Measurements from ENCODE around the gene STPG4. TPM values are rescaled to one million over a fixed set of nuclear protein-coding genes. Genes with fewer than 3 reads are reported as not detected.
"Not testable (repeated sequence)": the region's sequence is repeated elsewhere in the genome, so short reads cannot be mapped to it uniquely, and the experiment has no call there.

Gene STPG4
- total RNA-seq, 4 donors from 2014 or later: not detected

DNA sequence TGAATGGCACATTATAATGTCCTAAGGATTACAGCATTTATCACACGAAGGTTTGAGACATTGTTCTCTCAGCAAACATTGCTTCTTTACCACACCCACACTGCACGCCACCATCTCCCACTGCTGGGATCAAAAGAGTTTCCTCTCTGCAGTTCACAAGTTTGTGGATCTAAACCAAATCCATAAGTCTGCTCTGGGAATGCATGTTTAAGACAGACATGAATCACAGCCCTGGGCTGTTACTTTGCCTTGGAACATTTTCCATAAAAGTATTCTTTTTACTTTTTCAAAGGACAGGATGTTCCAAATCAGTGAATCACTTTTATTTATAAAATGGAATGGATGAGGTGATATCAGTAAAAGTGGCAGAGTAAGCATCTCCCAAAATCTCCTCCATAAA is 36.1 kb downstream of the STPG4 start:
- Histone ChIP-seq H3K4me1 (peaks cover 0 to 10% (median 0%) of the 10 kb centered on the region in 3 donors), H3K9me3 (no peaks in the 10 kb centered on the region), H3K27ac (no peak overlapping the region), H3K4me3 (no peak overlapping the region), H3K27me3 (no peaks in the 10 kb centered on the region), H3K36me3 (no peaks in the 10 kb centered on the region)
- intact Hi-C loops (cut with DNase I): no loop called here
- DNase-seq: no peak
- no peak for TF ChIP-seq POLR2A (IDR thresholded peaks at IDR 0.05)
- TF ChIP-seq, protein P1, sequence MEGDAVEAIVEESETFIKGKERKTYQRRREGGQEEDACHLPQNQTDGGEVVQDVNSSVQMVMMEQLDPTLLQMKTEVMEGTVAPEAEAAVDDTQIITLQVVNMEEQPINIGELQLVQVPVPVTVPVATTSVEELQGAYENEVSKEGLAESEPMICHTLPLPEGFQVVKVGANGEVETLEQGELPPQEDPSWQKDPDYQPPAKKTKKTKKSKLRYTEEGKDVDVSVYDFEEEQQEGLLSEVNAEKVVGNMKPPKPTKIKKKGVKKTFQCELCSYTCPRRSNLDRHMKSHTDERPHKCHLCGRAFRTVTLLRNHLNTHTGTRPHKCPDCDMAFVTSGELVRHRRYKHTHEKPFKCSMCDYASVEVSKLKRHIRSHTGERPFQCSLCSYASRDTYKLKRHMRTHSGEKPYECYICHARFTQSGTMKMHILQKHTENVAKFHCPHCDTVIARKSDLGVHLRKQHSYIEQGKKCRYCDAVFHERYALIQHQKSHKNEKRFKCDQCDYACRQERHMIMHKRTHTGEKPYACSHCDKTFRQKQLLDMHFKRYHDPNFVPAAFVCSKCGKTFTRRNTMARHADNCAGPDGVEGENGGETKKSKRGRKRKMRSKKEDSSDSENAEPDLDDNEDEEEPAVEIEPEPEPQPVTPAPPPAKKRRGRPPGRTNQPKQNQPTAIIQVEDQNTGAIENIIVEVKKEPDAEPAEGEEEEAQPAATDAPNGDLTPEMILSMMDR (IDR thresholded peaks at IDR 0.05): no peak
- WGBS, 2 donors: 30 to 33% methylated on average over 2 of the region's 2 CpGs

DNA sequence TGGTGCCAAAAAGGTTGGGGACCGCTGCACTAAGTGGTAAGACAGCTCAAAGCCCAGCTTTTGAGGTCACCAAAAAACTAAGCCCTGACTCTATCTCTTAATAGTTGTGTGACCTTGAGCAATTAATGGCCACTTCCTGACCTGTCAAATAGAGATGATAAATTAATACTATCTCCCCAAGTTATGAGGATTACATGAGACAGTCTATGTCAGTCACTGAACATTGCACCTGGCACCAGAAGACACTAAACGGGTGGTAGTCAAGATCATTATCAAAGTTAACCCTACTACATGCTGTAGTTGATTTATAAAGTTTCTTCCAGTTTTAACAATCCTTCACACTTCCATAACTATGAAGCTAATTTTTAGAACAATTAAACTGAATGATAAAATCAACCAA is 36.5 kb downstream of the STPG4 start:
- no peak overlapping the region for H3K4me3 ChIP-seq
- no peaks in the 10 kb centered on the region for H3K9me3 ChIP-seq
- DNase-seq: no peak
- H3K27me3 ChIP-seq: no peaks in the 10 kb centered on the region
- 8 to 26% methylated on average over 2 of the region's 2 CpGs for WGBS, 2 donors
- peaks cover 0 to 10% (median 0%) of the 10 kb centered on the region in 3 donors for H3K4me1 ChIP-seq
- H3K36me3 ChIP-seq: no peaks in the 10 kb centered on the region
- TF ChIP-seq POLR2A (IDR thresholded peaks at IDR 0.05): no peak
- TF ChIP-seq, protein P1 (IDR thresholded peaks at IDR 0.05): no peak
- intact Hi-C loops (cut with DNase I): no loop called here
- no peak overlapping the region for H3K27ac ChIP-seq

GRCh38 chr2:47112665-47113435 is 42.3 kb downstream of the STPG4 start:
- no peak overlapping the region for H3K27ac ChIP-seq
- no peaks in the 10 kb centered on the region for H3K36me3 ChIP-seq
- intact Hi-C loops (cut with DNase I): no loop called here
- TF ChIP-seq, protein P1 (IDR thresholded peaks at IDR 0.05): no peak
- TF ChIP-seq POLR2A (IDR thresholded peaks at IDR 0.05): no peak
- H3K4me1 ChIP-seq: no peaks in the 10 kb centered on the region
- no peak overlapping the region for H3K4me3 ChIP-seq
- no peak for DNase-seq
- H3K27me3 ChIP-seq: no peaks in the 10 kb centered on the region
- 89 to 92% methylated on average over 5 of the region's 5 CpGs for WGBS, 2 donors
- H3K9me3 ChIP-seq: no peaks in the 10 kb centered on the region

DNA sequence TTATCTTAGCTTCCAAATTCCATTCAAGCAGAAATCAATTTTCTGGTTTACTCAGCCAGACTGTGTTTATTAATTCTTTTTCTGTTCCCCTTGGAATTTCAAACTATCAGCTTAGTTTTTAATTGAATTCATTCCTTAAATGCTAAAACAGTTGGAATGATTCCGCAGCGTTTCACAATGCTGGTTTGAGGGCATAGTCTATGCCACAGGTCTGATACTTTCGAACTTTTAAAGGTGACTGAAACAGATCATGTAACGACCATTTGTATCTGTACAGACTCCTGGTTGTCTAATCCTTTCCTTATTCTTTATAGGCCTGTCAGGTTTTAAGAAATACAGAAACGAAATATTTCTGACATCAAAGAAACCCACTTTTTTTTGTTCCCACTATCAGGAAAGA is 45.4 kb downstream of the STPG4 start:
- TF ChIP-seq, protein P1 (IDR thresholded peaks at IDR 0.05): no peak
- no peak for TF ChIP-seq POLR2A (IDR thresholded peaks at IDR 0.05)
- intact Hi-C loops (cut with DNase I): no loop called here
- WGBS, 2 donors: 75 to 78% methylated on average over 5 of the region's 5 CpGs

DNA sequence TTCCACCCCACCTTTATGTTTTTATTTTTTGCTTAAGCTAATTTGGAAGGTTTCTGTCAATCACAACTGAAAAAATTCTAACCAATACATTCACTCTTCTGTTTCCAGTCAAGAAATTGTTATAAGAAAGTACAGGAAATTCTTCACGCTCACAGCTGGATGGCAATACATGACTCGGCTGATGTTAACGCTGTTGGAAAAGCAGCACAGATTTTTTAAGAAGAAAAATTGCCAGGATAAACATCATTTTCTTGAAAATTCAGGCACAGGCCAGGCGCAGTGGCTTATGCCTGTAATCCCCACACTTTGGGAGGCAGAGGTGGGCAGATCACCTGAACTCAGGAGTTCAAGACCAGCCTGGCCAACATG is 46.1 kb downstream of the STPG4 start:
- Histone ChIP-seq H3K4me3 (no peak overlapping the region), H3K27ac (no peak overlapping the region), H3K36me3 (no peaks in the 10 kb centered on the region), H3K4me1 (peaks cover 0 to 15% (median 3%) of the 10 kb centered on the region in 3 donors), H3K9me3 (no peaks in the 10 kb centered on the region), H3K27me3 (no peaks in the 10 kb centered on the region)
- no peak for DNase-seq
- TF ChIP-seq, protein P1 (IDR thresholded peaks at IDR 0.05): no peak
- TF ChIP-seq POLR2A (IDR thresholded peaks at IDR 0.05): no peak
- WGBS, 2 donors: 85 to 94% methylated on average over 4 of the region's 4 CpGs
- intact Hi-C loops (cut with DNase I): no loop called here

More for the DNA sequence above, 45.4 kb downstream of the STPG4 start:
- DNase-seq: no peak
- H3K4me3 ChIP-seq: no peak overlapping the region
- no peaks in the 10 kb centered on the region for H3K36me3 ChIP-seq
- no peaks in the 10 kb centered on the region for H3K27me3 ChIP-seq
- H3K9me3 ChIP-seq: no peaks in the 10 kb centered on the region
- H3K4me1 ChIP-seq: peaks cover 0 to 15% (median 3%) of the 10 kb centered on the region in 3 donors
- H3K27ac ChIP-seq: no peak overlapping the region

GRCh38 chr2:47108267-47109006 is 46.7 kb downstream of the STPG4 start:
- H3K4me3 ChIP-seq; intact Hi-C loops (cut with DNase I); H3K9me3 ChIP-seq; DNase-seq; H3K27ac ChIP-seq; H3K36me3 ChIP-seq; H3K27me3 ChIP-seq: not testable (repeated sequence)
- H3K4me1 ChIP-seq: peaks cover 0 to 15% (median 3%) of the 10 kb centered on the region in 3 donors
- 94 to 95% methylated on average over 12 to 15 of the region's 19 CpGs for WGBS, 2 donors

DNA sequence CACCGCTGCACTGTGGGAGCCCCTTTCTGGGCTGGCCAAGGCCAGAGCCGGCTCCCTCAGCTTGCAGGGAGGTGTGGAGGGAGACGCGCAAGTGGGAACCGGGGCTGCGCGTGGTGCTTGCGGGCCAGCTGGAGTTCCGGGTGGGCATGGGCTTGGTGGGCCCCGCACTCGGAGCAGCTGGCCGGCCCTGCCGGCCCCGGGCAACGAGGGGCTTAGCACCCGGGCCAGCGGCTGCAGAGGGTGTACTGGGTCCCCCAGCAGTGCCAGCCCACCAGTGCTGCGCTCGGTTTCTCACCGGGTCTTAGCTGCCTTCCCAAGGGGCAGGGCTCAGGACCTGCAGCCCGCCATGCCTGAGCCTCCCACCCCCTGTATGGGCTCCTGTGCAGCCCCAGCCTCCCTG is 47.9 kb downstream of the STPG4 start:
- H3K36me3 ChIP-seq; H3K4me3 ChIP-seq; H3K27me3 ChIP-seq; DNase-seq; intact Hi-C loops (cut with DNase I); H3K9me3 ChIP-seq; H3K27ac ChIP-seq: not testable (repeated sequence)
- 97% methylated on average over 5 of the region's 21 CpGs; no CpG with 5 or more reads in 1 of the 2 donors for WGBS, 2 donors
- H3K4me1 ChIP-seq: peaks cover 0 to 15% (median 3%) of the 10 kb centered on the region in 3 donors
